Muscle layer of colon (tissue), 2 donors: ENCODE measurements around the gene CCDC7.
A peak's percentile ranks its signal among the peaks of the same experiment; 100 is the strongest.

Experiments
- H3K27ac ChIP-seq: one replicate; pipeline ENCODE4 v1.7.0; 2013; ENCODE audit warnings: low read depth, mild to moderate bottlenecking, low read length, moderate library complexity
- H3K27me3 ChIP-seq, 2 donors: one replicate each; pipeline ENCODE4 v1.7.0; 2013; ENCODE audit warnings: low read length in 2 of 2, mild to moderate bottlenecking in 2 of 2; ENCODE audit not compliant: insufficient read depth in 2 of 2, control insufficient read depth in 1 of 2
- H3K36me3 ChIP-seq: one replicate; pipeline ENCODE4 v1.7.0; 2013; ENCODE audit warnings: mild to moderate bottlenecking, low read length; ENCODE audit not compliant: insufficient read depth
- H3K4me1 ChIP-seq: one replicate; pipeline ENCODE4 v1.7.0; 2013; ENCODE audit warnings: mild to moderate bottlenecking, low read length; ENCODE audit not compliant: insufficient read depth
- H3K4me3 ChIP-seq, 2 donors: one replicate each; pipeline ENCODE4 v1.7.0; 2013; ENCODE audit warnings: low read length in 2 of 2, low read depth in 1 of 2, mild to moderate bottlenecking in 1 of 2, moderate library complexity in 1 of 2
- H3K9ac ChIP-seq: one replicate; pipeline ENCODE4 v1.7.0; 2013; ENCODE audit warnings: low read length
- H3K9me3 ChIP-seq: one replicate; pipeline ENCODE4 v1.7.0; 2013; ENCODE audit warnings: mild to moderate bottlenecking, low read length
- donor health status: abdominal sarcoma.
- donor health status: Adenocarcinoma of cecum.

The CCDC7 gene

GRCh38 chr10:32415361-32415760 lies 30.6 kb upstream of the CCDC7 start:
- Histone ChIP-seq H3K9me3 (no peaks in the 10 kb centered on the region), H3K27me3 (no peaks in the 10 kb centered on the region), H3K4me1 (peaks cover 21% of the 10 kb centered on the region), H3K9ac (no peak overlapping the region), H3K36me3 (no peaks in the 10 kb centered on the region), H3K27ac (peak overlapping the region; percentile 21), H3K4me3 (no peak overlapping the region)

- Histone ChIP-seq H3K4me3 (no peak overlapping the region), H3K9me3 (no peaks in the 10 kb centered on the region), H3K4me1 (peaks cover 12% of the 10 kb centered on the region), H3K27ac (peak overlapping the region; percentile 64), H3K9ac (no peak overlapping the region), H3K27me3 (no peaks in the 10 kb centered on the region), H3K36me3 (no peaks in the 10 kb centered on the region)
These were observed 27.9 kb upstream of the CCDC7 start for GRCh38 chr10:32417911-32418547.

- H3K27me3 ChIP-seq: no peaks in the 10 kb centered on the region
- H3K9me3 ChIP-seq: no peaks in the 10 kb centered on the region
- peak overlapping the region; percentile 51 for H3K27ac ChIP-seq
- H3K36me3 ChIP-seq: no peaks in the 10 kb centered on the region
- H3K9ac ChIP-seq: no peak overlapping the region
- H3K4me1 ChIP-seq: peaks cover 9% of the 10 kb centered on the region
- no peak overlapping the region for H3K4me3 ChIP-seq
These were observed 27.4 kb upstream of the CCDC7 start for GRCh38 chr10:32418572-32418971.

- Histone ChIP-seq H3K27ac (no peak overlapping the region), H3K27me3 (no peaks in the 10 kb centered on the region)
These were observed 26.3 kb upstream of the CCDC7 start for GRCh38 chr10:32419615-32420014.

GRCh38 chr10:32426186-32426585 lies 19.8 kb upstream of the CCDC7 start:
- Histone ChIP-seq H3K36me3 (no peaks in the 10 kb centered on the region), H3K4me1 (no peaks in the 10 kb centered on the region), H3K4me3 (no peak overlapping the region), H3K9ac (no peak overlapping the region), H3K27ac (no peak overlapping the region), H3K9me3 (no peaks in the 10 kb centered on the region), H3K27me3 (no peaks in the 10 kb centered on the region)

More at GRCh38 chr10:32419615-32420014, 26.3 kb upstream of the CCDC7 start:
- no peak overlapping the region for H3K9ac ChIP-seq
- H3K4me1 ChIP-seq: peaks cover 7% of the 10 kb centered on the region
- H3K9me3 ChIP-seq: no peaks in the 10 kb centered on the region
- H3K4me3 ChIP-seq: no peak overlapping the region
- no peaks in the 10 kb centered on the region for H3K36me3 ChIP-seq

- no peak overlapping the region for H3K9ac ChIP-seq
- H3K9me3 ChIP-seq: no peaks in the 10 kb centered on the region
- H3K27ac ChIP-seq: no peak overlapping the region
- H3K27me3 ChIP-seq: no peaks in the 10 kb centered on the region
- no peaks in the 10 kb centered on the region for H3K36me3 ChIP-seq
- no peaks in the 10 kb centered on the region for H3K4me1 ChIP-seq
- no peak overlapping the region for H3K4me3 ChIP-seq
These were observed 12.4 kb upstream of the CCDC7 start for GRCh38 chr10:32433542-32433941.

- Histone ChIP-seq H3K36me3 (no peaks in the 10 kb centered on the region), H3K27me3 (no peaks in the 10 kb centered on the region), H3K27ac (no peak overlapping the region), H3K4me3 (no peak overlapping the region), H3K4me1 (no peaks in the 10 kb centered on the region), H3K9ac (no peak overlapping the region), H3K9me3 (no peaks in the 10 kb centered on the region)
These were observed 9.7 kb upstream of the CCDC7 start for GRCh38 chr10:32436215-32436614.

- no peaks in the 10 kb centered on the region for H3K9me3 ChIP-seq
These were observed 8.6 kb upstream of the CCDC7 start for GRCh38 chr10:32437334-32437733.

GRCh38 chr10:32445036-32445435 lies 904 bp upstream of the CCDC7 start:
- no peaks in the 10 kb centered on the region for H3K36me3 ChIP-seq
- H3K9me3 ChIP-seq: no peaks in the 10 kb centered on the region
- no peaks in the 10 kb centered on the region for H3K27me3 ChIP-seq
- H3K4me3 ChIP-seq: no peak overlapping the region
- H3K27ac ChIP-seq: peak overlapping the region; percentile 98
- peaks cover 13% of the 10 kb centered on the region for H3K4me1 ChIP-seq
- no peak overlapping the region for H3K9ac ChIP-seq

More at GRCh38 chr10:32437334-32437733, 8.6 kb upstream of the CCDC7 start:
- Histone ChIP-seq H3K4me1 (no peaks in the 10 kb centered on the region), H3K27ac (no peak overlapping the region), H3K27me3 (no peaks in the 10 kb centered on the region), H3K9ac (no peak overlapping the region), H3K4me3 (no peak overlapping the region), H3K36me3 (no peaks in the 10 kb centered on the region)

GRCh38 chr10:32446536-32447406 lies 831 bp downstream of the CCDC7 start:
- Histone ChIP-seq H3K27me3 (no peaks in the 10 kb centered on the region), H3K4me3 (peak overlapping the region; percentile 85 to 90), H3K36me3 (peaks cover under 1% of the 10 kb centered on the region), H3K4me1 (peaks cover 13% of the 10 kb centered on the region), H3K9me3 (no peaks in the 10 kb centered on the region), H3K27ac (peak overlapping the region; percentile 98), H3K9ac (peak overlapping the region; percentile 94)

GRCh38 chr10:32454148-32454547 lies 8.2 kb downstream of the CCDC7 start:
- Histone ChIP-seq H3K27ac (no peak overlapping the region), H3K36me3 (peaks cover 14% of the 10 kb centered on the region), H3K9me3 (no peaks in the 10 kb centered on the region), H3K27me3 (no peaks in the 10 kb centered on the region), H3K9ac (no peak overlapping the region), H3K4me1 (no peaks in the 10 kb centered on the region), H3K4me3 (no peak overlapping the region)
